Astrocyte of the spinal cord (primary cell): ENCODE results near the gene ALOX12.

Source experiments
- DNase-seq: peaks from one replicate; pipeline ENCODE4 v3.0.0; 2011; ENCODE audit warnings: low read depth, low spot score
- H3K4me3 ChIP-seq: 2 replicates; pipeline ENCODE4 v1.5.1; 2011; ENCODE audit warnings: low read depth, mild to moderate bottlenecking, low read length, moderate library complexity
- CTCF ChIP-seq: IDR thresholded peaks from 2 replicates; pipeline ENCODE4 v1.5.1; 2012; ENCODE audit warnings: low read depth, mild to moderate bottlenecking, low read length, inconsistent platforms
- in situ Hi-C: cut with HindIII; loops from 2 replicates; pipeline ENCODE4 v1.10.0; 2017; ENCODE audit warnings: low sequenced_read_pairs

The ALOX12 gene

GRCh38 chr17:7017827-7018200, 22.0 kb downstream of the ALOX12 start:
- no peak for DNase-seq
- in situ Hi-C loops: no loop called here
- no peak overlapping the region for H3K4me3 ChIP-seq

GRCh38 chr17:7018331-7018964, 22.6 kb downstream of the ALOX12 start:
- in situ Hi-C loops: no loop called here

More at GRCh38 chr17:7017827-7018200, 22.0 kb downstream of the ALOX12 start:
- no peak for TF ChIP-seq CTCF

GRCh38 chr17:7019367-7019766, 23.5 kb downstream of the ALOX12 start:
- DNase-seq: no peak
- in situ Hi-C loops: no loop called here
- H3K4me3 ChIP-seq: no peak overlapping the region
- no peak for TF ChIP-seq CTCF

More at GRCh38 chr17:7018331-7018964, 22.6 kb downstream of the ALOX12 start:
- H3K4me3 ChIP-seq: no peak overlapping the region
- no peak for TF ChIP-seq CTCF
- no peak for DNase-seq

GRCh38 chr17:7019839-7020519, 24.1 kb downstream of the ALOX12 start:
- DNase-seq: peak; percentile 61
- H3K4me3 ChIP-seq: peak overlapping the region; percentile 38
- TF ChIP-seq CTCF: no peak
- in situ Hi-C loops: no loop called here

GRCh38 chr17:7020894-7021664, 25.2 kb downstream of the ALOX12 start:
- no peak for TF ChIP-seq CTCF
- DNase-seq: no peak
- H3K4me3 ChIP-seq: no peak overlapping the region
- in situ Hi-C loops: no loop called here

GRCh38 chr17:7021993-7022778, 26.3 kb downstream of the ALOX12 start:
- peak overlapping the region; percentile 15 for H3K4me3 ChIP-seq
- peak; percentile 93 for TF ChIP-seq CTCF
- in situ Hi-C loops: no loop called here
- peak; percentile 38 for DNase-seq
